ENCODE measurements around the gene LMX1B.

GRCh38 chr9:126734877-126735276 lies 121.1 kb downstream of the LMX1B start:
- TF ChIP-seq CTCF (IDR thresholded peaks at IDR 0.05) (no peak), POLR2A (IDR thresholded peaks at IDR 0.05) (no peak)
